Left ventricle myocardium inferior (tissue), 1 donor: ENCODE results near the gene RAD51B. TPM values are rescaled to one million over a fixed set of nuclear protein-coding genes. Genes with fewer than 3 reads are reported as not detected.

ENCODE experiments used
- DNase-seq: peaks from one replicate; pipeline ENCODE4 v3.0.0-alpha.2; 2020
- H3K27ac ChIP-seq: fragments of 200-600 bp; replicated peaks from 2 replicates; pipeline ENCODE4 v1.8.0; 2021
- H3K27me3 ChIP-seq: fragments of 200-600 bp; 2 replicates; pipeline ENCODE4 v1.8.0; 2021; ENCODE audit warnings: low read depth
- H3K36me3 ChIP-seq: fragments of 200-600 bp; 2 replicates; pipeline ENCODE4 v1.8.0; 2021
- H3K4me1 ChIP-seq: fragments of 200-600 bp; 2 replicates; pipeline ENCODE4 v1.8.0; 2021
- H3K4me3 ChIP-seq: fragments of 200-600 bp; 2 replicates; pipeline ENCODE4 v1.8.0; 2021; ENCODE audit warnings: mild to moderate bottlenecking, moderate library complexity
- H3K9me3 ChIP-seq: fragments of 200-600 bp; replicated peaks from 2 replicates; pipeline ENCODE4 v1.8.0; 2021
- intact Hi-C: fragments of 100-400 bp; cut with micrococcal nuclease; formaldehyde crosslinking; loops from one replicate; pipeline ENCODE4 v1.11.0; 2022
- total RNA-seq: library from RNA; stranded (reverse); fragmentation: NEBNext Ultra II Directional; extraction: Animal tissue kit (Norgen Biotek cat#: 25700); gene quantifications from one replicate; pipeline ENCODE4 v1.2.1, GENCODE V29; 2021
- TF ChIP-seq, protein P1 (sequence below): fragments of 200-600 bp; IDR thresholded peaks from 2 replicates; pipeline ENCODE4 v1.8.0; 2021; ENCODE audit warnings: antibody characterized with exemption, mild to moderate bottlenecking, borderline replicate concordance
- donor health status: DM: no; HTN: yes; CAD: no; lungs with severe emphysema.

The RAD51B gene
- total RNA-seq, 1 donor from 2014 or later: 2.4 TPM

DNA sequence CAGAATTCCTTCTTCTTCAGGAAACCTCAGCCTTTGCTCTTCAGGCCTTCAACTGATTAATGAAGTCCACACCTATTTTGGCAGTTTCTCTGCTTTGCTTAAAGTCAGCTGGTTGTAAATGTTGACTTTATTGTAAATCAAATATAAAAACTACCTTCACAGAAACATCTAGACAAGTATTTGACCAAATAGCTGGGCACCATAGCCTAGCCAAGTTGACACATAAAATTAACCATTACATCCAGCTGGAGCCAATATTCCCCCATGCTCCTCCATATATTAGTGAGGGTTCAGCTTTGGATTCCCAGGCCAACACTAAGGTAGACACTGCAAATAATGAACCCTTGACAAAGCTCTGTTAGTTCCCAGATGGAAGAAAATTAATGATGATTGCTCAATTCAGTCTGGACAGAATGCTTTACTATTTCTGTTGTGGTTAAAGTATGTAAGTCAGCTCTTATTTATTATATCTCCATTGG, 847.8 kb downstream of the RAD51B start:
- peak overlapping the region; percentile 79 for H3K27ac ChIP-seq
- H3K9me3 ChIP-seq: no peaks in the 10 kb centered on the region
- no peaks in the 10 kb centered on the region for H3K36me3 ChIP-seq
- H3K4me1 ChIP-seq: peaks cover 83% of the 10 kb centered on the region
- TF ChIP-seq, protein P1, sequence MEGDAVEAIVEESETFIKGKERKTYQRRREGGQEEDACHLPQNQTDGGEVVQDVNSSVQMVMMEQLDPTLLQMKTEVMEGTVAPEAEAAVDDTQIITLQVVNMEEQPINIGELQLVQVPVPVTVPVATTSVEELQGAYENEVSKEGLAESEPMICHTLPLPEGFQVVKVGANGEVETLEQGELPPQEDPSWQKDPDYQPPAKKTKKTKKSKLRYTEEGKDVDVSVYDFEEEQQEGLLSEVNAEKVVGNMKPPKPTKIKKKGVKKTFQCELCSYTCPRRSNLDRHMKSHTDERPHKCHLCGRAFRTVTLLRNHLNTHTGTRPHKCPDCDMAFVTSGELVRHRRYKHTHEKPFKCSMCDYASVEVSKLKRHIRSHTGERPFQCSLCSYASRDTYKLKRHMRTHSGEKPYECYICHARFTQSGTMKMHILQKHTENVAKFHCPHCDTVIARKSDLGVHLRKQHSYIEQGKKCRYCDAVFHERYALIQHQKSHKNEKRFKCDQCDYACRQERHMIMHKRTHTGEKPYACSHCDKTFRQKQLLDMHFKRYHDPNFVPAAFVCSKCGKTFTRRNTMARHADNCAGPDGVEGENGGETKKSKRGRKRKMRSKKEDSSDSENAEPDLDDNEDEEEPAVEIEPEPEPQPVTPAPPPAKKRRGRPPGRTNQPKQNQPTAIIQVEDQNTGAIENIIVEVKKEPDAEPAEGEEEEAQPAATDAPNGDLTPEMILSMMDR: no peak
- H3K27me3 ChIP-seq: no peaks in the 10 kb centered on the region
- DNase-seq: no peak
- no peak overlapping the region for H3K4me3 ChIP-seq
- intact Hi-C loops: no loop called here

GRCh38 chr14:68668028-68668427, 848.4 kb downstream of the RAD51B start:
- H3K27ac ChIP-seq: peak overlapping the region; percentile 81
- peaks cover 89% of the 10 kb centered on the region for H3K4me1 ChIP-seq
- intact Hi-C loops: no loop called here

DNA sequence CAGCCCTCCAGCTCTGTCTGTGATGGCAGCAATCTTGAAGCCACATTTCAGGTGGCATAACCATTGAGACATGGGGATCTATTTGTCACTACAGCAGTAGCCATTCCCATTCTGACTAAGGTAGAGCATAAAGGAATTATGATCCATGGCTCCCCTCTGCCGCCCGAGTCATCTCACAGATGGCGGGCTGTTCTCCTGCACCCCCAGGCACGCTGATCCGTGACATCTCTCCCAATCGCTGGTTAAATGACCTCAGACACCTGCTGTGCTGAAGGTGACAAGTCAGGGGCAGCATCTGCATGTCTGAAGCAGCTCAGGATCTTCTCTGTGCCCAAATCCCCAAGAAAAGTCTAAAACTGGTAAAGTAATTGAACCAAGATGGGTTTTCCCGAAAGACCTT, 849.0 kb downstream of the RAD51B start:
- no peak for DNase-seq
- TF ChIP-seq, protein P1: no peak
- H3K4me3 ChIP-seq: no peak overlapping the region
- no peaks in the 10 kb centered on the region for H3K27me3 ChIP-seq
- no peaks in the 10 kb centered on the region for H3K36me3 ChIP-seq
- peak overlapping the region; percentile 81 for H3K27ac ChIP-seq
- H3K9me3 ChIP-seq: no peaks in the 10 kb centered on the region
- H3K4me1 ChIP-seq: peaks cover 90% of the 10 kb centered on the region
- intact Hi-C loops: no loop called here

More at GRCh38 chr14:68668028-68668427, 848.4 kb downstream of the RAD51B start:
- Histone ChIP-seq H3K27me3 (no peaks in the 10 kb centered on the region), H3K4me3 (no peak overlapping the region), H3K36me3 (no peaks in the 10 kb centered on the region), H3K9me3 (no peaks in the 10 kb centered on the region)
- TF ChIP-seq, protein P1: no peak
- DNase-seq: no peak

- Histone ChIP-seq H3K36me3 (no peaks in the 10 kb centered on the region), H3K9me3 (no peaks in the 10 kb centered on the region), H3K4me3 (no peak overlapping the region), H3K27me3 (no peaks in the 10 kb centered on the region), H3K27ac (peak overlapping the region; percentile 81), H3K4me1 (peaks cover 84% of the 10 kb centered on the region)
- intact Hi-C loops: no loop called here
- no peak for DNase-seq
- TF ChIP-seq, protein P1: no peak
Measured at GRCh38 chr14:68669111-68669511, 849.5 kb downstream of the RAD51B start.

DNA sequence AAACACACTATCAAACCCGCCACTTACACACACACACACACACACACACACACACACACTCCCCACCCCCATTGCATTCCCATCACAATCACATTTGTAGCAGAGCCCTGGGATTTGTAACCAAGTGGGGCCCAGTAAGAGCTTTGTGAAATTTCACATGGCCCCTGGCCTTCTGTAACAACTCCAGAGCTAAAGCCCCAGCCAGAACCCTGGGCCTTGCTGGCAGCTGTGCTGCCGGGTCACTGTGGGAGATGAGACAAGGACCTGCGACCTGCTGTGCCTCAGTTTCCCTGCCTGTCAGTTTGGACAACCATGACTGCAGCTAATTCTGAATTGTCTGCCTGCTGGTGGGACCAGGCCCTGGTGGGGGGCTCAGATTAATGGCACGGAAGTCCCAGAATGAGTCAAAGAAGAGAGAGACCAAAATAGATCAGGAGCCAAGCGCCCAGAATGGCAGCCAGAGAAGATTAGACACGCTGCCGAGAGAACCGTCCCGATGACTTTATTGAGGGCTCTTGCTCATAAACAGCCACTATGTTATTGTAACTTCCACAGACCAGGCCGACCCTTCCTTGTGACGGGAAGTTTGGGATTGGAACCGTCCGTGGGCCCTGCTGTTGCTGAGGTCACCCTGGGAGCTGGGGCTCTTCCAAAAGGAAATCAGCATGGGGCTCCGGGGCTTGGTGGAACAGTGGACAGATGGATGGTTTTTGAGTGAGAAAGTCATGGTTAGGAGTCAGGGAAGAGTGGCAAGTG, 850.2 kb downstream of the RAD51B start:
- no peak for DNase-seq

More for the DNA sequence above, 850.2 kb downstream of the RAD51B start:
- intact Hi-C loops: no loop called here
- Histone ChIP-seq H3K27ac (peak overlapping the region; percentile 81), H3K4me3 (no peak overlapping the region), H3K4me1 (peaks cover 77% of the 10 kb centered on the region), H3K27me3 (no peaks in the 10 kb centered on the region), H3K36me3 (no peaks in the 10 kb centered on the region), H3K9me3 (no peaks in the 10 kb centered on the region)
- TF ChIP-seq, protein P1: no peak
